Fibroblast of the aortic adventitia (primary cell): ENCODE data around the gene ZC3H14. TPM values are rescaled to one million over a fixed set of nuclear protein-coding genes. Genes with fewer than 3 reads are reported as not detected.

Experiments used
- DNase-seq: peaks from one replicate; pipeline ENCODE4 v3.0.0-alpha.2; 2010; ENCODE audit warnings: low read depth
- H3K4me3 ChIP-seq: 2 replicates; pipeline ENCODE4 v1.5.1; 2011; ENCODE audit warnings: low read depth, mild to moderate bottlenecking, control low read depth, low read length, moderate library complexity
- total RNA-seq: library from RNA; depleted of rRNA; stranded (reverse); fragments of >200 nt; gene quantifications from 2 replicates; pipeline ENCODE4 v1.2.3, GENCODE V29; 2012; ENCODE audit warnings: low replicate concordance
- TF ChIP-seq, protein P1 (sequence below): IDR thresholded peaks from 2 replicates; pipeline ENCODE4 v1.5.1; 2011; ENCODE audit warnings: mild to moderate bottlenecking, low read length, control low read depth, inconsistent platforms; ENCODE audit not compliant: insufficient read depth

The ZC3H14 gene
- total RNA-seq, 1 donor = 78.3 TPM

DNA sequence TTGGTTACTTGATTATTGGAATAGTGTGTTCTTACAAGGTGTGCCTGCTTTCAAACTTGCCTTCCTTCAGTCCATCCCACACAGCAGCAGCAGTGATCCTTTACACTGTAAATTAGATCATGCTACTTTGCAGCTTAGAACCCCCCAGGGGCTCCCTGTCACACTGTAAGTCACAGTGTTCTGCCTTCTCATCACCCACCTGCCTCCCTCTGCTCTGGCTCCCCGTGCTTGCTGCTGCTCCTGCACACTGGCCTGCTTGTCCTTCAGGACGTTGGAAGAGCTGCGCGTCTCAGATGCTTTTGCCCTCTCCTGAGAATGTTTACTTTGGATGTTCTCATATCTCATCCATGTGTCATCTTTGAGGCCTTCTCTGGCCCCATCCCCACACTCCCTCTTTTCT, 27.3 kb downstream of the ZC3H14 start:
- no peak for DNase-seq
- TF ChIP-seq, protein P1, sequence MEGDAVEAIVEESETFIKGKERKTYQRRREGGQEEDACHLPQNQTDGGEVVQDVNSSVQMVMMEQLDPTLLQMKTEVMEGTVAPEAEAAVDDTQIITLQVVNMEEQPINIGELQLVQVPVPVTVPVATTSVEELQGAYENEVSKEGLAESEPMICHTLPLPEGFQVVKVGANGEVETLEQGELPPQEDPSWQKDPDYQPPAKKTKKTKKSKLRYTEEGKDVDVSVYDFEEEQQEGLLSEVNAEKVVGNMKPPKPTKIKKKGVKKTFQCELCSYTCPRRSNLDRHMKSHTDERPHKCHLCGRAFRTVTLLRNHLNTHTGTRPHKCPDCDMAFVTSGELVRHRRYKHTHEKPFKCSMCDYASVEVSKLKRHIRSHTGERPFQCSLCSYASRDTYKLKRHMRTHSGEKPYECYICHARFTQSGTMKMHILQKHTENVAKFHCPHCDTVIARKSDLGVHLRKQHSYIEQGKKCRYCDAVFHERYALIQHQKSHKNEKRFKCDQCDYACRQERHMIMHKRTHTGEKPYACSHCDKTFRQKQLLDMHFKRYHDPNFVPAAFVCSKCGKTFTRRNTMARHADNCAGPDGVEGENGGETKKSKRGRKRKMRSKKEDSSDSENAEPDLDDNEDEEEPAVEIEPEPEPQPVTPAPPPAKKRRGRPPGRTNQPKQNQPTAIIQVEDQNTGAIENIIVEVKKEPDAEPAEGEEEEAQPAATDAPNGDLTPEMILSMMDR = no peak
- H3K4me3 ChIP-seq = no peak overlapping the region

DNA sequence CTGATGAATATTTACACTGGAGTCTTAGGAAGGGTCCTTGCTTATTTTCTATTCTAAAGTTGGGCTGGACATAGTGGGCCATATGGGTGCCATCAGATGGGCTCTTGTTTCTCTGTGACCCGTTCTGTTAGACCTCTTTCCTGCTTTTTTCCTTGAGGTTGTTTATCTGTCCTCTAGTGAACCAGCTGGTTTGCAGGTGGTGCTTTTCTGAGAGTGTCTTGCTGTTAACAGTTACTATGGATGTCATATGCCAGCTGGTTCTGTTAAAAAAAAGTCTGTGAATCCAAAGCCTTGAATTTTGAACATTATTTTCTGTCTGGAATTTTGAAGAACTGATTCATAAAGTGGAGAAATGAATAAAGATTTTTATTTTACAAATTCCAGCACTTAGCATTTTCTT, 29.2 kb downstream of the ZC3H14 start:
- H3K4me3 ChIP-seq = no peak overlapping the region
- no peak for DNase-seq
- TF ChIP-seq, protein P1 = no peak

- no peak overlapping the region for H3K4me3 ChIP-seq
- TF ChIP-seq, protein P1 = no peak
- no peak for DNase-seq
These were observed 34.2 kb downstream of the ZC3H14 start for GRCh38 chr14:88597038-88597437.

DNA sequence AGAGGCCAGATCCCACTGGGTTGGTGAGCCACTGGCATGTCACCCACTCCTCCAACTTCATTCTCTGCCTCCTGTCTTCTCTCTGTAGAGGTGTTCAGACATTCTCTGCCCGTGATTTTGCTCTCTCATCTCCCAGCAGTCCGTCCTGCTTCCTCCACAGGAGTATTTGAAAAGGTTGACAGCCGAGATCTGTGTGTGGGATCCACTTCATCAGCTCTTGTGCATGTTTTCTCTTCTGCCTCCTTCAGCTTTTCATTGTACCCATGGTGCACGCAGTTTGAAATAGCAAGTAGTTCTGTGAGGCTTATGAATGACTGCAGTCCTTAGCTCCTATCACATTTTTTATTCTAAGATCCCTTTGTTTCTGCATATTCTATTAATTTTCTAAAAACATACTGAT, 34.8 kb downstream of the ZC3H14 start:
- TF ChIP-seq, protein P1 = no peak
- no peak for DNase-seq
- H3K4me3 ChIP-seq = no peak overlapping the region

- DNase-seq = no peak
- no peak overlapping the region for H3K4me3 ChIP-seq
- TF ChIP-seq, protein P1 = no peak
These were observed 35.3 kb downstream of the ZC3H14 start for GRCh38 chr14:88598097-88598675.

DNA sequence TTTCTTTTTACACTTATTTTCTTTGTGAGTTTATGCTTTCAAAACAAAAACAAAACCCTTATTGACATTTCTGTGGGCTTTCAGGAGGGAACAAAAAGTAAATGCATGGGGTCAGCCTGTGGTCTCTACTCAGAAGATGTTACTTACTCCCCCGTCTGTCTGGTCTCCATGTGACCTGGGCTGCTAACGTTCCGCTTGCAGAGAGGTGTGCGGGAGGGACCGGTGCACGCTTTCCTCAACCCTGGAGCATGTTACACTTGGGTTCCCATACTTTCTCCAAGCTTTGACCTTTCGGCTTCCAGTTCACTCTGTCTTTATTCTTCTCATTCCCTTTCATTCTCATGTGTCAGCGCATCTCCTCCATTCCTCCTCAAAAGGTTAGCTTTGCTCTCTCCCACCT, 36.5 kb downstream of the ZC3H14 start:
- TF ChIP-seq, protein P1 = no peak
- H3K4me3 ChIP-seq = no peak overlapping the region
- no peak for DNase-seq
